SHP77 (cell line): Measurements from ENCODE around the gene FAM131B.

Experiments used
- DNase-seq, 2 experiments: peaks; one replicate each; lab custom pipeline; 2025; lab: John Stamatoyannopoulos, UW

Gene FAM131B

DNA sequence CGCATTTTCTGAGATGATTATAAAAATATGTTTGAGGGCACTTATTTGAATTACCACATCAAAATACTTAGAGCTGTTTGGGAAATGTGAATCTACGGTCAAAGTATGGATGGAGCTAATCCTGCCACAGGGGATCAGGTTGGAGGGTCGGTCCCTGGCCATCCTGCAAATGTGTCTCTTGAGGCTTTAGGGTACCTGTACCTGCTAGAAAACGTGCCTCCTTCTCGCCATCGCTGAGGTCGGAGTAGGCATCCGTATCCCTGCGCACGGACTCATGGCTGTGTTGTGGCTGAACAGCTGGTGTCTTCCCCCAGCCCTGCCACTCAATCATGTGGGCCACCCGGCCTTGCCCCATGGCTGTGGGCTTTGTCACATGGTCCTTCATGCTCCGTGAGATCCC lies 3.9 kb downstream of the FAM131B start:
- DNase-seq: no peak

- no peak for DNase-seq
These were observed 6.0 kb downstream of the FAM131B start for GRCh38 chr7:143356414-143357050.

DNA sequence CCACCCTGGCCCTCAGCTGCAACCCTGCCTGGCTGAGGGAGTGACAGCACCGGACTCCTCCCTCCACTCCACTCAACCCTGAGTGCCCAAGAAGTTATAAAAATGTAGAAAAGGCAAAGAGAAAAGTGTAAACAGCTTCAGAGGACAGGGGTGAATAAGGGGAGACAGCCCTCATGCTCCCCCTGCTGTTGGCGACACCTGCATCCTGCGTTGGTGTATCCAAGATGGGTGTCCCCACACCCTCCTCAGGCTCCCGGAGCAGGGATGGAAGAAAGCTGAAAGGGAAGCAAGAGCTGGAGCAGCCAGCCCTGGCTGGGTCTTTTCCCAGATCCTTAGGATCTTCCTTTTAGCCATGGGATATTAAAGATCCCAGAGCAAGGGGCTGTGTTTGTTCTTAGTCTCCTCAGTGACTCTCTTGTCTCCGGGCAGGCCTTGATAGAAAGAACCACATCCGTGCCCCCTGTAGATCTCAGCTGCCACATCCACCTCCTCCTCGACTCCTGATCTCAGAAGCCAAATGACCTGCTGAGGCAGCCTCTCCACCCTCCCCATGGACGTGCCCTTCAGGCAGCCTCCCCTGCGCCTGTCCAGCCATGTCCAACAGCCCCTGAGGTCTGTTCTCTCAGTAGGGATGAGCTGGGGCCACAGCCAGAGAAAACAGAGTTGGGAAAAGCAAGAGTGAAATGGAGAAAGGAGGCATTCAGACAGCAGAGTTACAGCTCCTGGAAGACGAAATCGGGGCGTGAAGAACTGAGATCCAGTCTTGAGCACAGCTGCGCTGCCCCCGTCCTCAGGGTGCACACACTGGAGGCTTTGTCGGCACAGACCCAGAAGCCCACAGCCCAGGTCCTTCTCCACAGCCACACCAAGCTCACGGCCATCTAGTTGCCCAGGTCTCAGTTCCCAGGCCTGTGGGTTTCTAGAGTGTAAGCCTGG lies 6.8 kb downstream of the FAM131B start:
- no peak for DNase-seq

DNA sequence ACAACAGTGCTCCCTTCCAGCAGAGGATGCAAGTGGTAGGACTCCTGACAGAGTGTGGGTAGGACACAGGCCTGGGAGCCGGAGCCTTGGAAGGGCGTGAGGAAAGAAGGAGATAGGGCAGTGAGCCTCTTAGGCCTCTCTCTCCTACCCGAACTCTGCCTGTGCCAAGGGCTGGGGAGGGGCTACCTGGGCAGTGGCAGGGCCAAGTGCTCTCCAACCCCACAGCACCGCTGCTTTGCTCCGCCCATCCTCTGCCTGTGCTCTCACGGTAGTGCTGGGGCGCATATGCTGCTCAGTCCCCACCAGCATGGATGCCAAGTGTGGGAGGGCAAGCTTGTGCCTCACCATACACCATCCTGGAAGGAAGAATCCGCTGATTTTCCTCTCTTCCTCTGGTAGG lies 7.5 kb downstream of the FAM131B start:
- DNase-seq: no peak

GRCh38 chr7:143354376-143354775 lies 8.1 kb downstream of the FAM131B start:
- DNase-seq: no peak

- DNase-seq: no peak
These were observed 9.9 kb downstream of the FAM131B start for GRCh38 chr7:143352531-143353002.

GRCh38 chr7:143351574-143351973 lies 10.9 kb downstream of the FAM131B start:
- no peak for DNase-seq

DNA sequence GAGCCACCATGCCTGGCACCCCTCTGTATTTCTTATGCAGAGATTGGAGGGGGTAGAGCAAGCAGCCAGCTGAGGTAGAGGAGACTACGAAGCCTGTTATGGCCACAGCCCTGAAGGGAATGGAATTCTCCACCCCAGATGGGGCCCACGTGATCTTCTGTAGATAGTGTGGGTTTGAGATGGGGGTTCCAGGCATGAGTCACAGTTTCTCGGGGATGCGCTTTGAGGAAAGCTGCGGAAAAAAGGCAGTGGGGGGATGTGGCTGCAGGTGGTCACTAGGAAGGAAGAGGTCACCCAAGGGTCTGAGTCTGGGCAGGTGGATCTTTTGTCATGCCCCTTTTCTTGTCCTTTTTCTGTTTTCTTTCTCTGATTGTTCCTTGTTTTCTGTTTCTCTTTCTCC lies 11.5 kb downstream of the FAM131B start:
- no peak for DNase-seq

- no peak for DNase-seq
These were observed 14.6 kb downstream of the FAM131B start for GRCh38 chr7:143347950-143348349.

GRCh38 chr7:143346018-143346417 lies 16.5 kb downstream of the FAM131B start:
- DNase-seq: no peak

DNA sequence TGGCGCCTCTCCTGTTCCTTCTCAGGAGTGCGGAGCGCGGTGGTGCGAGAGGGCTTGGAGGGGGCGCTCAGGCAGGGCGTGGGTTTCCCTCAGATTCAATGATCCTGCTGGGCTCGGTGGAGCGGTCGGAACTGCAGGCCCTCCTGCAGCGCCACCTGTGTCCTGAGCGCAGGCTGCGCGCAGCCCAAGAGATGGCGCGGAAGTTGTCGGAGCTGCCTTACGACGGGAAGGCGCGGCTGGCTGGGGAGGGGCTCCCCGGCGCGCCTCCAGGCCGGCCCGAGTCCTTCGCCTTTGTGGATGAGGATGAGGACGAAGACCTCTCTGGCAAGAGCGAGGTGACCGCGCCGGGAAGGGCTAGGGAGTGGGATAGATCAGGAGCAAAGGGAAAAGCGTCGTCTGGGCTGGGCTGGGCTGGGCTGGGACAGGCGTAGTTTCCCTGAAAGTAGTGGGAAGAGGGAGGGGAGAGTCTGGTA lies 17.0 kb downstream of the FAM131B start:
- DNase-seq: no peak

DNA sequence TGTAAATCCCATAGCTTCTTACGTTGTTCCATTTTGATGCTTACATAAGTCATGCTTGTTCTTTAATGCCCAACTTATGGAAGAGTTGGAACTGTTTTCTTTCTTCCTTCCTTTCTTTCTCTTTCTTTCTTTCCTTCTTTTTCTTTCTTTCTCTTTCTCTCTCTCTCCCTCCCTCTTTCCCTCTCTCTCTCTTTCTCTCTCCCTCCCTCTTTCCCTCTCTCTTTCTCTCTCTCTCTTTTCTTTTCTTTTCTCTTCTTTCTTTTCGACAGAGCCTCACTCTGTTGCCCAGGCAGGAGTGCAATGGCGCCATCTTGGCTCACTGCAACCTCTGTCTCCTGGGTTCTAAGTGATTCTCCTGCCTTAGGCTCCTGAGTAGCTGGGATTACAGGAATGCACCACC lies 18.9 kb downstream of the FAM131B start:
- no peak for DNase-seq

DNA sequence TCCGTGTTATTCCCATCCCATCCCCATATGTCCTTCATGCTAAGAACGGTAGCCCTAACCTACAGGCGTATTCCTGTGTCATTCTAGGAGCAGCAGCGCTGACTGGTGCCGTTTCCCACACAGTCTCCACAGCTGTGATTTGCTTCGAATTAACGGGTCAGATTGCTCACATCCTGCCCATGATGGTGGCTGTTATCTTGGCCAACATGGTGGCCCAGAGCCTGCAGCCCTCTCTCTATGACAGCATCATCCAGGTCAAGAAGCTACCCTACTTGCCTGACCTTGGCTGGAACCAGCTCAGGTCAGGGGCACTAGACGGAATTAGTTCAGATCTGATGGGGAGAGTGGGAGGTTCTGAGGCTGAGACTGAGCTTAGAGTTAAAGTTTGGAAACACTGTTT lies 20.7 kb downstream of the FAM131B start:
- DNase-seq: no peak

DNA sequence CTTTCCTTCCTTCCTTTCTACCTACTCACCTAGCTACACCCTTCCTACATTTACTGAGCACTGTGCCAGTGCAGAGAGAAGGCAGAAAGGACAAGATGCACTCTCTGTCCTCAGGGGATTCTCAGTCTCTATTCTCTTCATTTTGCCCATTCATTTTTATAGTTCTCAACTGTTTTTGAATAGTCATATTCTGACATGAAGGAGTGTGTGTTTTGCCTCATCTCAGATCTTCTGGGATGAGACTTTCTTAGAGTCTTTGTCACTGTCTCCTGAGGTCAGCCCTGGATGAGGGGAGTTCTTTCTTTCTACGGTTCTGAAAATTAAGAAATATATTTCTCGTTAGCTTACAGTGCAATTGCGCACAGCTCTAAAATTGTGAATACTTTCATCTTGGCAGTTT lies 25.3 kb downstream of the FAM131B start:
- DNase-seq: no peak

- DNase-seq: no peak
These were observed 28.3 kb downstream of the FAM131B start for GRCh38 chr7:143334244-143334643.

- no peak for DNase-seq
These were observed 31.2 kb downstream of the FAM131B start for GRCh38 chr7:143331179-143331801.

- peak in 1 of 2 experiments; percentile 12 for DNase-seq
These were observed 32.9 kb downstream of the FAM131B start for GRCh38 chr7:143329471-143330170.

- DNase-seq: no peak
These were observed 34.6 kb downstream of the FAM131B start for GRCh38 chr7:143327903-143328302.

DNA sequence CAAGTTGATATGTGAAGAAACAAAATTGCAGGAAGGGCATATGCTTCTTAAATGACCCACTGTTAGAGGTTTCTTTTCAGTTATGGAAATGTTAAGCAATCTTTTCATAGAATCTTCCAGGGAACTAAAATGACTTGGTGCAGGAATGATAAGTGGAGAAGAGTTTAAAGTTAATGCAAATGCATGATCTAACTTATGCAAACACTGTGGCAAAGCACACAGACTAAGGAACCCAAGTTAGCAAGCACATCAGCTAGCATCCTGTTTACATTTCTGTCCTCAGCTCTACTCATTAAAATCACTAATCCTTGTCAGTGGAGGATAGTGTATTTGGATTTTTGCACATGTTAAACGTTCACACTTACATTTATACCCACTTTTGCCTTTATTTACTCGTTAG lies 37.3 kb downstream of the FAM131B start:
- DNase-seq: no peak

DNA sequence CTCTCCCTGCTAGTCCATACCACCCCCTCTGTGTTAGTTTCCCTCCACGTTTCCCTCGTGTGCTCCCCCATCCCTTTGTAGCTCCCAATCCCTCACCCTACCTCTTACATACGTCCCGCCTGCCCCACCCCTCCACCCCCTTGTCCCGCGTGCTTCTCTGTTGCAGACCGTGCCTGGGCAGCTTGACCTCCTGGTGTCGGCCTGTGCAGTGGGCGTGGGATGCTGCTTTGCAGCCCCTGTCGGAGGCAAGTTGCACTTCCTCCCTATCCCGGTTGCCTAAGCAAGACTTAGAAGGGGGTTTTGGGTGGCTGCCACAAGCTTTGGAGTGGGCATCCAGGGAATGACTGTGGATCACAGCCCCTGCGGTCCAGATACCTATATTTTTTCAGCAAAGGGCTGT lies 38.9 kb downstream of the FAM131B start:
- no peak for DNase-seq

- no peak for DNase-seq
These were observed 39.5 kb downstream of the FAM131B start for GRCh38 chr7:143322760-143323633.
